K562 (cell line): ENCODE data around the gene LTA. TPM values are rescaled to one million over a fixed set of nuclear protein-coding genes. Genes with fewer than 3 reads are reported as not detected.

Experiments used
- ATAC-seq: fragments of 200-7000 bp; cut with Tn5 transposase; 3 replicates; pipeline ENCODE4 v1.9.1; 2020; ENCODE audit warnings: moderate library complexity
- BruUV-seq: library from RNA; stranded (reverse); fragments of 400-500 nt; replicated peaks from 2 replicates; lab custom pipeline; 2021; lab: Mats Ljungman, UMichigan
- CTCF ChIA-PET: fragments of 300-600 bp; formaldehyde crosslinking; extraction: SDS; loops from one replicate; lab custom pipeline; 2021; ENCODE audit warnings: low intra/inter-chr PET ratio; lab: Yijun Ruan, JAX
- POLR2A ChIA-PET: fragments of 300-600, 350-650 bp; sonication (Branson Sonifier 250); formaldehyde crosslinking; extraction: SDS; loops from one replicate; lab custom pipeline; 2021; ENCODE audit warnings: antibody characterized with exemption, inconsistent platforms; lab: Yijun Ruan, JAX
- DNase-seq, 4 experiments: peaks; one replicate each; pipeline versions ENCODE4 v3.0.0 to v3.0.0-alpha.2; 2011 to 2018; ENCODE audit warnings: low spot score in 3 of 4, mixed read lengths in 3 of 4; ENCODE audit errors: extremely low read depth in 1 of 4
- FAIRE-seq: peaks from 2 replicates; lab custom pipeline; 2011; peaks lifted over from hg19 to GRCh38; lab: Jason Lieb, UNC
- H2AFZ ChIP-seq: 2 replicates; pipeline ENCODE4 v1.6.0; 2011; ENCODE audit warnings: low read depth, low read length, control low read depth, inconsistent platforms
- H3K27ac ChIP-seq: fragments of 200-600 bp; 3 replicates; pipeline ENCODE4 v1.8.0; 2011; ENCODE audit warnings: low read depth, mild to moderate bottlenecking, control low read depth, inconsistent platforms, low read length, moderate library complexity, mixed read lengths; ENCODE audit errors: extremely low read depth
- H3K27me3 ChIP-seq, 2 experiments: fragments of 300-600 bp in 1 of 2; 2 replicates in 1 of 2; 3 replicates in 1 of 2; pipeline versions ENCODE4 v1.6.0 to v1.8.0; 2011; ENCODE audit warnings: inconsistent platforms in 2 of 2, low read length in 2 of 2, mild to moderate bottlenecking in 1 of 2, mixed read lengths in 1 of 2, moderate library complexity in 1 of 2; ENCODE audit not compliant: control insufficient read depth in 2 of 2, insufficient read depth in 2 of 2
- H3K36me3 ChIP-seq: fragments of 300-600 bp; 3 replicates; pipeline ENCODE4 v1.8.0; 2011; ENCODE audit warnings: mild to moderate bottlenecking, low read length, inconsistent platforms; ENCODE audit not compliant: control insufficient read depth, insufficient read depth
- H3K4me1 ChIP-seq, 2 experiments: fragments of 200-600 bp in 1 of 2; replicated peaks in 1 of 2; 2 replicates in 1 of 2; 3 replicates in 1 of 2; pipeline versions ENCODE4 v1.5.1 to v1.8.0; 2011; ENCODE audit warnings: inconsistent platforms in 2 of 2, low read length in 2 of 2, mild to moderate bottlenecking in 1 of 2, mixed read lengths in 1 of 2, moderate library complexity in 1 of 2; ENCODE audit not compliant: control insufficient read depth in 2 of 2, insufficient read depth in 2 of 2
- H3K4me2 ChIP-seq: 2 replicates; pipeline ENCODE4 v1.6.1; 2011; ENCODE audit warnings: low read length, control low read depth, inconsistent platforms, mixed read lengths; ENCODE audit not compliant: insufficient read depth
- H3K4me3 ChIP-seq: fragments of 200-600 bp; sonication (generic), shearing (Covaris generic); 2 replicates; pipeline ENCODE4 v1.5.1; 2016; ENCODE audit warnings: control low read depth, inconsistent platforms
- H3K79me2 ChIP-seq: fragments of 200-600 bp; 3 replicates; pipeline ENCODE4 v1.8.0; 2011; ENCODE audit warnings: low read length, inconsistent platforms; ENCODE audit not compliant: control insufficient read depth, insufficient read depth
- H3K9ac ChIP-seq, 2 experiments: 2 replicates each; pipeline versions ENCODE4 v1.6.0 to v1.6.1; 2011; ENCODE audit warnings: low read depth in 2 of 2, low read length in 2 of 2, control low read depth in 1 of 2, inconsistent platforms in 1 of 2, mild to moderate bottlenecking in 1 of 2, mixed read lengths in 1 of 2; ENCODE audit not compliant: insufficient read depth in 1 of 2
- H3K9me1 ChIP-seq: one replicate; pipeline ENCODE4 v1.6.0; 2011; ENCODE audit warnings: inconsistent platforms, mild to moderate bottlenecking, low read length, moderate library complexity; ENCODE audit not compliant: control insufficient read depth, insufficient read depth
- H3K9me3 ChIP-seq: replicated peaks from 2 replicates; pipeline ENCODE4 v1.5.1; 2011; ENCODE audit warnings: low read depth, low read length, inconsistent platforms; ENCODE audit not compliant: control insufficient read depth, insufficient read depth
- H4K20me1 ChIP-seq: replicated peaks from 2 replicates; pipeline ENCODE4 v1.6.1; 2011; ENCODE audit warnings: low read length, inconsistent platforms, mixed read lengths; ENCODE audit not compliant: control insufficient read depth, insufficient read depth
- DNMT1 ChIP-seq: fragments of 450-650 bp; IDR thresholded peaks from 2 replicates; pipeline ENCODE4 v1.6.1; 2016; ENCODE audit warnings: antibody characterized with exemption, mild to moderate bottlenecking
- E2F3 ChIP-seq: fragments of 250-450 bp; sonication (Bioruptor Pico); IDR thresholded peaks from 2 replicates; pipeline ENCODE4 v1.4.0; 2020; ENCODE audit warnings: mild to moderate bottlenecking
- RBFOX2 ChIP-seq: fragments of 200-400 bp; formaldehyde crosslinking; IDR thresholded peaks from 2 replicates; pipeline ENCODE4 v1.6.1; 2017; ENCODE audit warnings: low read depth, mild to moderate bottlenecking, low read length, moderate library complexity
- ZNF830 ChIP-seq: fragments of 250-450 bp; sonication (Bioruptor Pico); IDR thresholded peaks from 2 replicates; pipeline ENCODE4 v1.5.0; 2021; ENCODE audit warnings: mild to moderate bottlenecking
- ZZZ3 ChIP-seq: fragments of 450-650 bp; IDR thresholded peaks from 2 replicates; pipeline ENCODE4 v1.6.1; 2016; ENCODE audit warnings: antibody characterized with exemption, mild to moderate bottlenecking, moderate library complexity
- WGBS: fragments of 100-300 bp; shearing (Covaris generic); methylation state at CpG from one replicate; pipeline ENCODE4 v1.1.6; 2016; ENCODE audit warnings: low coverage, mixed read lengths; ENCODE audit not compliant: insufficient coverage; ENCODE audit errors: missing lambda C conversion rate; 5-methylcytosine and 5-hydroxymethylcytosine counted together
- in situ Hi-C: fragments of 300-500 bp; cut with MboI; formaldehyde crosslinking; loops from 4 replicates; pipeline ENCODE4 v1.15.0; 2018; ENCODE audit warnings: inconsistent platforms, mixed read lengths
- intact Hi-C: fragments of 100-400 bp; cut with micrococcal nuclease; formaldehyde crosslinking; loops from 2 replicates; pipeline ENCODE4 v1.14.2; 2022
- polyA plus RNA-seq, 8 experiments: library from polyadenylated mRNA; depleted of rRNA in 4 of 8; stranded (reverse) in 5 of 8; unstranded in 3 of 8; fragments of >200 nt; fragmentation: Nextera tagmentation in 2 of 8; fragmentation: Illumina TruSeq in 1 of 8; extraction: Ambion mirVana in 2 of 8; extraction: Trizol in 1 of 8; gene quantifications; 2 replicates each; pipeline versions ENCODE4 v1.2.1 to v1.2.3, GENCODE V29; 2011 to 2014; ENCODE audit warnings: inconsistent platforms in 1 of 8, missing spikeins in 1 of 8
- total RNA-seq, 7 experiments: library from RNA; depleted of rRNA in 6 of 7; stranded (reverse); fragments of >200 nt in 6 of 7; fragmentation: Illumina TruSeq in 2 of 7; extraction: Trizol in 2 of 7; gene quantifications; 2 replicates each; pipeline versions ENCODE4 v1.2.1 to v1.2.3, GENCODE V29; 2011 to 2021; ENCODE audit warnings: low replicate concordance in 1 of 7
- TF ChIP-seq, protein P1 (sequence below): sonication (generic); IDR thresholded peaks from 2 replicates; pipeline ENCODE4 v1.6.1; 2016
- TF ChIP-seq, protein P2 (sequence below): fragments of 250-450 bp; sonication (Bioruptor Pico); IDR thresholded peaks from 2 replicates; pipeline ENCODE4 v1.8.0; 2022; ENCODE audit warnings: inconsistent platforms, mild to moderate bottlenecking, moderate library complexity, borderline replicate concordance
- TF ChIP-seq, protein P3 (sequence below): fragments of 450-650 bp; formaldehyde crosslinking; IDR thresholded peaks from 2 replicates; pipeline ENCODE4 v1.4.0; 2020; ENCODE audit warnings: mild to moderate bottlenecking, mixed read lengths
- TF ChIP-seq, protein P4 (sequence below): fragments of 250-450 bp; sonication (Bioruptor Pico); IDR thresholded peaks from 2 replicates; pipeline ENCODE4 v1.4.0; 2020

LTA gene
- total and polyA plus RNA-seq, 9 of the 15 experiments (the other 6 are each of a cell fraction or from before 2014, with no cell fraction given), result 0.80 TPM; not detected in 8

DNA sequence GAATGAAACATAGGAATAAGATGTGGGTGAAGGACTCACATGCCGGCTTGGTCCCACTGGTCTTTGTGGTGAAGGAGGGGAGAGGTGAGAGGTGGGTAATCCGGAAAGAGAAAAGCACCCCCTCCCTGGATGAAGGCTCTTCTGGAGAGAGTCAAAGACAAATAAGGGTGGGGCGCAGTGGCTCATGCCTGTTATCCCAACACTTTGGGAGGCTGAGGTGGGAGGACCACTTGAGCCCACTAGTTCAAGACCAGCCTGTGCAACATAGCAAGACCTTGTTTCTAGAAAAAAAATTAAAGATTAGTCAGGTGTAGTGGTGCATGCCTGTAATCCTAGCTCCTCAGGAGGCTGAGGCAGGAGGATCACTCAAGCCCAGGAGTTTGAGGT lies 7.0 kb downstream of the LTA start:
- CTCF ChIA-PET, result no interaction called here
- FAIRE-seq (no peak), ATAC-seq (no peak), DNase-seq (no peak)
- in situ Hi-C loops (no loop called here), intact Hi-C loops (no loop called here)
- 52% methylated on average over 3 of the region's 3 CpGs for WGBS
- H3K79me2 ChIP-seq, result no peaks in the 10 kb centered on the region
- H3K9me3 ChIP-seq, result no peaks in the 10 kb centered on the region
- no peak overlapping the region for H3K27ac ChIP-seq
- no peaks in the 10 kb centered on the region for H3K36me3 ChIP-seq
- BruUV-seq, result no TSS peak
- no peak for TF ChIP-seq ZNF830 (CRISPR knock-in tag)
- TF ChIP-seq, protein P1, sequence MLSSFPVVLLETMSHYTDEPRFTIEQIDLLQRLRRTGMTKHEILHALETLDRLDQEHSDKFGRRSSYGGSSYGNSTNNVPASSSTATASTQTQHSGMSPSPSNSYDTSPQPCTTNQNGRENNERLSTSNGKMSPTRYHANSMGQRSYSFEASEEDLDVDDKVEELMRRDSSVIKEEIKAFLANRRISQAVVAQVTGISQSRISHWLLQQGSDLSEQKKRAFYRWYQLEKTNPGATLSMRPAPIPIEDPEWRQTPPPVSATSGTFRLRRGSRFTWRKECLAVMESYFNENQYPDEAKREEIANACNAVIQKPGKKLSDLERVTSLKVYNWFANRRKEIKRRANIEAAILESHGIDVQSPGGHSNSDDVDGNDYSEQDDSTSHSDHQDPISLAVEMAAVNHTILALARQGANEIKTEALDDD, result no peak
- TF ChIP-seq DNMT1, result no peak
- TF ChIP-seq, protein P2, sequence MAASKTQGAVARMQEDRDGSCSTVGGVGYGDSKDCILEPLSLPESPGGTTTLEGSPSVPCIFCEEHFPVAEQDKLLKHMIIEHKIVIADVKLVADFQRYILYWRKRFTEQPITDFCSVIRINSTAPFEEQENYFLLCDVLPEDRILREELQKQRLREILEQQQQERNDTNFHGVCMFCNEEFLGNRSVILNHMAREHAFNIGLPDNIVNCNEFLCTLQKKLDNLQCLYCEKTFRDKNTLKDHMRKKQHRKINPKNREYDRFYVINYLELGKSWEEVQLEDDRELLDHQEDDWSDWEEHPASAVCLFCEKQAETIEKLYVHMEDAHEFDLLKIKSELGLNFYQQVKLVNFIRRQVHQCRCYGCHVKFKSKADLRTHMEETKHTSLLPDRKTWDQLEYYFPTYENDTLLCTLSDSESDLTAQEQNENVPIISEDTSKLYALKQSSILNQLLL (CRISPR knock-in tag), result no peak
- TF ChIP-seq ZZZ3, result no peak
- TF ChIP-seq E2F3 (CRISPR knock-in tag), result no peak
- TF ChIP-seq, protein P3, sequence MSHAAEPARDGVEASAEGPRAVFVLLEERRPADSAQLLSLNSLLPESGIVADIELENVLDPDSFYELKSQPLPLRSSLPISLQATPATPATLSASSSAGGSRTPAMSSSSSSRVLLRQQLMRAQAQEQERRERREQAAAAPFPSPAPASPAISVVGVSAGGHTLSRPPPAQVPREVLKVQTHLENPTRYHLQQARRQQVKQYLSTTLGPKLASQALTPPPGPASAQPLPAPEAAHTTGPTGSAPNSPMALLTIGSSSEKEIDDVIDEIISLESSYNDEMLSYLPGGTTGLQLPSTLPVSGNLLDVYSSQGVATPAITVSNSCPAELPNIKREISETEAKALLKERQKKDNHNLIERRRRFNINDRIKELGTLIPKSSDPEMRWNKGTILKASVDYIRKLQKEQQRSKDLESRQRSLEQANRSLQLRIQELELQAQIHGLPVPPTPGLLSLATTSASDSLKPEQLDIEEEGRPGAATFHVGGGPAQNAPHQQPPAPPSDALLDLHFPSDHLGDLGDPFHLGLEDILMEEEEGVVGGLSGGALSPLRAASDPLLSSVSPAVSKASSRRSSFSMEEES (CRISPR knock-in tag), result no peak
- TF ChIP-seq RBFOX2, result no peak
- TF ChIP-seq, protein P4, sequence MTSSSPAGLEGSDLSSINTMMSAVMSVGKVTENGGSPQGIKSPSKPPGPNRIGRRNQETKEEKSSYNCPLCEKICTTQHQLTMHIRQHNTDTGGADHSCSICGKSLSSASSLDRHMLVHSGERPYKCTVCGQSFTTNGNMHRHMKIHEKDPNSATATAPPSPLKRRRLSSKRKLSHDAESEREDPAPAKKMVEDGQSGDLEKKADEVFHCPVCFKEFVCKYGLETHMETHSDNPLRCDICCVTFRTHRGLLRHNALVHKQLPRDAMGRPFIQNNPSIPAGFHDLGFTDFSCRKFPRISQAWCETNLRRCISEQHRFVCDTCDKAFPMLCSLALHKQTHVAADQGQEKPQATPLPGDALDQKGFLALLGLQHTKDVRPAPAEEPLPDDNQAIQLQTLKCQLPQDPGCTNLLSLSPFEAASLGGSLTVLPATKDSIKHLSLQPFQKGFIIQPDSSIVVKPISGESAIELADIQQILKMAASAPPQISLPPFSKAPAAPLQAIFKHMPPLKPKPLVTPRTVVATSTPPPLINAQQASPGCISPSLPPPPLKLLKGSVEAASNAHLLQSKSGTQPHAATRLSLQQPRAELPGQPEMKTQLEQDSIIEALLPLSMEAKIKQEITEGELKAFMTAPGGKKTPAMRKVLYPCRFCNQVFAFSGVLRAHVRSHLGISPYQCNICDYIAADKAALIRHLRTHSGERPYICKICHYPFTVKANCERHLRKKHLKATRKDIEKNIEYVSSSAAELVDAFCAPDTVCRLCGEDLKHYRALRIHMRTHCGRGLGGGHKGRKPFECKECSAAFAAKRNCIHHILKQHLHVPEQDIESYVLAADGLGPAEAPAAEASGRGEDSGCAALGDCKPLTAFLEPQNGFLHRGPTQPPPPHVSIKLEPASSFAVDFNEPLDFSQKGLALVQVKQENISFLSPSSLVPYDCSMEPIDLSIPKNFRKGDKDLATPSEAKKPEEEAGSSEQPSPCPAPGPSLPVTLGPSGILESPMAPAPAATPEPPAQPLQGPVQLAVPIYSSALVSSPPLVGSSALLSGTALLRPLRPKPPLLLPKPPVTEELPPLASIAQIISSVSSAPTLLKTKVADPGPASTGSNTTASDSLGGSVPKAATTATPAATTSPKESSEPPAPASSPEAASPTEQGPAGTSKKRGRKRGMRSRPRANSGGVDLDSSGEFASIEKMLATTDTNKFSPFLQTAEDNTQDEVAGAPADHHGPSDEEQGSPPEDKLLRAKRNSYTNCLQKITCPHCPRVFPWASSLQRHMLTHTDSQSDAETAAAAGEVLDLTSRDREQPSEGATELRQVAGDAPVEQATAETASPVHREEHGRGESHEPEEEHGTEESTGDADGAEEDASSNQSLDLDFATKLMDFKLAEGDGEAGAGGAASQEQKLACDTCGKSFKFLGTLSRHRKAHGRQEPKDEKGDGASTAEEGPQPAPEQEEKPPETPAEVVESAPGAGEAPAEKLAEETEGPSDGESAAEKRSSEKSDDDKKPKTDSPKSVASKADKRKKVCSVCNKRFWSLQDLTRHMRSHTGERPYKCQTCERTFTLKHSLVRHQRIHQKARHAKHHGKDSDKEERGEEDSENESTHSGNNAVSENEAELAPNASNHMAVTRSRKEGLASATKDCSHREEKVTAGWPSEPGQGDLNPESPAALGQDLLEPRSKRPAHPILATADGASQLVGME (CRISPR knock-in tag), result no peak
- H3K9me1 ChIP-seq, result no peaks in the 10 kb centered on the region
- H3K4me1 ChIP-seq, result peaks cover 0 to 30% of the 10 kb centered on the region in 2 experiments; a peak in 3 of 5 replicates
- no peak overlapping the region for H2AFZ ChIP-seq
- H3K4me2 ChIP-seq, result no peak overlapping the region
- POLR2A ChIA-PET, result interaction anchor here (0.9 to 3.3 kb wide), 3 partner anchors 9 to 76 kb away, joined by 3 to 16 read pairs (median 7); partner anchors contain the start of gene APOM
- H3K9ac ChIP-seq, result no peak overlapping the region
- H3K4me3 ChIP-seq, result no peak overlapping the region
- H3K27me3 ChIP-seq, result no peaks in the 10 kb centered on the region
- no peaks in the 10 kb centered on the region for H4K20me1 ChIP-seq
